Natural killer cell (primary cell): ENCODE data around the gene BTBD19. TPM values are rescaled to one million over a fixed set of nuclear protein-coding genes. Genes with fewer than 3 reads are reported as not detected.
"Not testable (repeated sequence)": the region's sequence is repeated elsewhere in the genome, so short reads cannot be mapped to it uniquely, and the experiment has no call there.

Experiments used
- ATAC-seq, 3 donors: fragments of 150-1000 bp in 2 of 3; fragments of 200-7000 bp in 1 of 3; cut with Tn5 transposase; 1 replicate in 1 of 3; 2 replicates in 2 of 3; pipeline ENCODE4 v1.10.0; 2021; ENCODE audit warnings: mild to moderate bottlenecking in 2 of 3, moderate library complexity in 2 of 3
- DNase-seq, 2 donors: peaks; one replicate each; pipeline versions ENCODE4 v3.0.0 to v3.0.0-alpha.2; 2013 to 2021; ENCODE audit warnings: mixed read lengths in 1 of 2
- H3K27ac ChIP-seq: one replicate; pipeline ENCODE4 v1.5.1; 2013; ENCODE audit warnings: mild to moderate bottlenecking, low read length
- H3K27me3 ChIP-seq: one replicate; pipeline ENCODE4 v1.6.1; 2013; ENCODE audit warnings: low read length; ENCODE audit not compliant: control insufficient read depth, insufficient read depth
- H3K36me3 ChIP-seq: one replicate; pipeline ENCODE4 v1.6.1; 2013; ENCODE audit warnings: low read length; ENCODE audit not compliant: control insufficient read depth, insufficient read depth
- H3K4me1 ChIP-seq: one replicate; pipeline ENCODE4 v1.6.1; 2013; ENCODE audit warnings: low read length; ENCODE audit not compliant: control insufficient read depth, insufficient read depth
- H3K4me3 ChIP-seq: one replicate; pipeline ENCODE4 v1.5.1; 2013; ENCODE audit warnings: low read length
- H3K9me3 ChIP-seq: one replicate; pipeline ENCODE4 v1.6.1; 2013; ENCODE audit warnings: low read length; ENCODE audit not compliant: control insufficient read depth, insufficient read depth
- H3K27ac Mint-ChIP-seq, 2 donors: one replicate each; pipeline ENCODE4 v1.8.0; 2022; ENCODE audit warnings: mild to moderate bottlenecking in 2 of 2, mixed read lengths in 2 of 2, moderate library complexity in 1 of 2
- H3K27me3 Mint-ChIP-seq, 2 donors: one replicate each; pipeline ENCODE4 v1.8.0; 2022; ENCODE audit warnings: low read depth in 2 of 2, mixed read lengths in 2 of 2
- H3K36me3 Mint-ChIP-seq: one replicate; pipeline ENCODE4 v1.8.0; 2022; ENCODE audit warnings: mixed read lengths
- H3K4me1 Mint-ChIP-seq, 2 donors: one replicate each; pipeline ENCODE4 v1.8.0; 2022; ENCODE audit warnings: mixed read lengths in 2 of 2
- H3K4me3 Mint-ChIP-seq: one replicate; pipeline ENCODE4 v1.8.0; 2022; ENCODE audit warnings: mild to moderate bottlenecking, moderate library complexity, mixed read lengths
- H3K9me3 Mint-ChIP-seq, 2 donors: one replicate each; pipeline ENCODE4 v1.8.0; 2022; ENCODE audit warnings: mixed read lengths in 2 of 2
- CTCF ChIP-seq: fragments of 200-600 bp; IDR thresholded peaks from one replicate; pipeline ENCODE4 v1.8.0; 2022; ENCODE audit warnings: antibody characterized with exemption
- WGBS: methylation state at CpG from one replicate; pipeline ENCODE4 v1.1.7; 2013; ENCODE audit warnings: missing lambda C conversion rate; ENCODE audit not compliant: insufficient coverage; 5-methylcytosine and 5-hydroxymethylcytosine counted together
- intact Hi-C: fragments of 100-400 bp; cut with micrococcal nuclease; formaldehyde crosslinking; loops from one replicate; pipeline ENCODE4 v1.14.2; 2022
- total RNA-seq, 4 donors: library from RNA; stranded (reverse); fragments of 120-200 nt in 1 of 4; gene quantifications; one replicate each; pipeline versions ENCODE4 v1.2.3 to v1.2.4, GENCODE V29; 2013 to 2022

The BTBD19 gene, protein sequence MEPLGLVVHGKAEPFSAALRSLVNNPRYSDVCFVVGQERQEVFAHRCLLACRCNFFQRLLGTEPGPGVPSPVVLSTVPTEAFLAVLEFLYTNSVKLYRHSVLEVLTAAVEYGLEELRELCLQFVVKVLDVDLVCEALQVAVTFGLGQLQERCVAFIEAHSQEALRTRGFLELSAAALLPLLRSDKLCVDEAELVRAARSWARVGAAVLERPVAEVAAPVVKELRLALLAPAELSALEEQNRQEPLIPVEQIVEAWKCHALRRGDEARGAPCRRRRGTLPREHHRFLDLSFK
- 1 to 10 TPM; 4.4 to 5.7 (median 4.9) TPM for total RNA-seq
- 2.0 TPM for total RNA-seq (2013)

GRCh38 chr1:44808063-44808937 lies at the start of gene BTBD19:
TSS of gene BTBD19 (plus strand) at chr1:44808523. CDS start at chr1:44808821, 298 bp downstream.
- no peaks in the 10 kb centered on the region for H3K27me3 ChIP-seq
- WGBS = 60% methylated on average over 23 of the region's 23 CpGs
- no peaks in the 10 kb centered on the region for H3K9me3 ChIP-seq
- H3K36me3 ChIP-seq = peaks cover 10% of the 10 kb centered on the region
- TF ChIP-seq CTCF = no peak
- intact Hi-C loops = no loop called here
- H3K4me1 Mint-ChIP-seq = peaks cover 22 to 35% of the 10 kb centered on the region in 2 donors
- H3K4me3 Mint-ChIP-seq = peak within 1 kb of the TSS; percentile 53
- H3K4me1 ChIP-seq = peaks cover 53% of the 10 kb centered on the region
- H3K36me3 Mint-ChIP-seq = no peaks in the 10 kb centered on the region
- ATAC-seq (peak; percentile 22 to 44 (median 23)), DNase-seq (peak in 1 of 2 donors; percentile 85)
- no peak within 1 kb of the TSS for H3K4me3 ChIP-seq
- H3K27me3 Mint-ChIP-seq = no peaks in the 10 kb centered on the region
- H3K27ac ChIP-seq = peak within 1 kb of the TSS; percentile 95
- H3K27ac Mint-ChIP-seq = peak within 1 kb of the TSS; percentile 88 to 95
- H3K9me3 Mint-ChIP-seq = no peaks in the 10 kb centered on the region

- DNase-seq = no peak
- WGBS = 98% methylated on average over 11 of the region's 11 CpGs
- ATAC-seq = no peak
- H3K4me3 Mint-ChIP-seq = no peak overlapping the region
- TF ChIP-seq CTCF = no peak
- no peak overlapping the region for H3K27ac ChIP-seq
- peaks cover 6% of the 10 kb centered on the region for H3K36me3 ChIP-seq
- H3K4me3 ChIP-seq = no peak overlapping the region
- H3K4me1 ChIP-seq = peaks cover 8% of the 10 kb centered on the region
- peaks cover 0 to 8% of the 10 kb centered on the region in 2 donors for H3K4me1 Mint-ChIP-seq
- no peaks in the 10 kb centered on the region for H3K9me3 Mint-ChIP-seq
- intact Hi-C loops = no loop called here
- H3K27ac Mint-ChIP-seq = no peak overlapping the region
- H3K36me3 Mint-ChIP-seq = no peaks in the 10 kb centered on the region
- H3K27me3 ChIP-seq = no peaks in the 10 kb centered on the region
- no peaks in the 10 kb centered on the region for H3K27me3 Mint-ChIP-seq
- H3K9me3 ChIP-seq = no peaks in the 10 kb centered on the region
Observed at GRCh38 chr1:44759077-44759476, 49.2 kb upstream of the BTBD19 start.

DNA sequence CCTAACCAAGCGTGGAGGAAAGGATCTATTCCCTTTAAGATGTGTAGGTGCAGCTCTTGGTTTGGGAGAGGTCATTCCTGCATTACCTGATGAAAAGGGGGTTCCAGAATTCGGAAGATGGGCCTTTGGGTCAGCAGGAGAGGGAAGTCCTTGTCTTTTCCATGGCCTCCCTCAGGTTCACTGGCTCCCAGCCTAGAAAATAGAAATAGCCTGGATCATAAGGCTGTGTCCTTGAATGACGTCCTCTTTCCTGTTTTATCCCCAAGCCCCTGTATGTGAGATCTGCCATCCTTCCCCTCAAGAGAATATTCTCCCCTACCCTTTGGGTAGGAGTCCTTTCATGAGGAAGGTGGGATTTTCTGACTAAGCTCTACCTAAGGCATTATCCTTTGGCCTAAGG lies 47.4 kb upstream of the BTBD19 start:
- H3K36me3 Mint-ChIP-seq = no peaks in the 10 kb centered on the region
- 92% methylated on average over 3 of the region's 3 CpGs for WGBS
- Histone ChIP-seq H3K4me3 (no peak overlapping the region), H3K9me3 (no peaks in the 10 kb centered on the region), H3K4me1 (peaks cover 8% of the 10 kb centered on the region), H3K36me3 (peaks cover 6% of the 10 kb centered on the region), H3K27ac (no peak overlapping the region), H3K27me3 (no peaks in the 10 kb centered on the region)
- DNase-seq (no peak), ATAC-seq (no peak)
- no peaks in the 10 kb centered on the region for H3K9me3 Mint-ChIP-seq
- no peak overlapping the region for H3K4me3 Mint-ChIP-seq
- intact Hi-C loops = no loop called here
- peaks cover 0 to 8% of the 10 kb centered on the region in 2 donors for H3K4me1 Mint-ChIP-seq
- H3K27ac Mint-ChIP-seq = no peak overlapping the region
- H3K27me3 Mint-ChIP-seq = no peaks in the 10 kb centered on the region
- no peak for TF ChIP-seq CTCF

DNA sequence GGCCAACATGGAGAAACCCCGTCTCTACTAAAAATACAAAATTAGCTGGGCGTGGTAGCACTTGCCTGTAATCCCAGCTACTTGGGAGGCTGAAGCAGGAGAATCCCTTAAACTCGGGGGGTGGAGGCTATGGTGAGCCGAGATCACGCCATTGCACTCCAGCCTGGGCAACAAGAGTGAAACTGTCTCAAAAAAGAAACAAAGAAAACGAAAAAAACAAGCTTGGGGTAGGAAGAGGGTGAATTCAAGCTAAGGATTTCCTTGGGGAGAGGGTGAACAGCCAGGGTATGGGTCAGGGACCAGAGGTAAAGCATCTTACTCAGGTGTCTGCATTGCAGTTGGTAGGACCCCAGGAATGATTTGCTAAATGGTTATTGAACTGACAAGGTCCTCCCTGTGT lies 41.9 kb upstream of the BTBD19 start:
- H3K27me3 Mint-ChIP-seq, ATAC-seq, H3K36me3 ChIP-seq, H3K9me3 ChIP-seq, DNase-seq, H3K4me3 ChIP-seq, H3K27ac ChIP-seq, intact Hi-C loops, H3K36me3 Mint-ChIP-seq, H3K9me3 Mint-ChIP-seq, H3K4me3 Mint-ChIP-seq, H3K27ac Mint-ChIP-seq, H3K27me3 ChIP-seq, H3K4me1 ChIP-seq, H3K4me1 Mint-ChIP-seq: not testable (repeated sequence)
- 97% methylated on average over 6 of the region's 6 CpGs for WGBS
